Suprapubic skin (tissue), 4 donors: ENCODE results near the gene SLCO2A1.

ENCODE experiments used
- POLR2A ChIP-seq, 2 donors: fragments of 450-650 bp; IDR thresholded peaks; one replicate each; pipeline ENCODE4 v1.6.1; 2017; ENCODE audit warnings: antibody characterized with exemption in 2 of 2, mild to moderate bottlenecking in 2 of 2, moderate library complexity in 2 of 2
- POLR2AphosphoS5 ChIP-seq, 3 donors: sonication (generic); formaldehyde crosslinking; IDR thresholded peaks; one replicate each; pipeline ENCODE4 v1.6.1; 2017; ENCODE audit warnings: antibody characterized with exemption in 3 of 3
- TF ChIP-seq, protein P1 (sequence below), 2 donors: fragments of 200-600 bp in 1 of 2; fragments of 450-650 bp in 1 of 2; sonication (generic) in 1 of 2; IDR thresholded peaks; one replicate each; pipeline ENCODE4 v1.5.1; 2016 to 2019; ENCODE audit warnings: antibody characterized with exemption in 2 of 2, mild to moderate bottlenecking in 1 of 2, moderate library complexity in 1 of 2

DNA sequence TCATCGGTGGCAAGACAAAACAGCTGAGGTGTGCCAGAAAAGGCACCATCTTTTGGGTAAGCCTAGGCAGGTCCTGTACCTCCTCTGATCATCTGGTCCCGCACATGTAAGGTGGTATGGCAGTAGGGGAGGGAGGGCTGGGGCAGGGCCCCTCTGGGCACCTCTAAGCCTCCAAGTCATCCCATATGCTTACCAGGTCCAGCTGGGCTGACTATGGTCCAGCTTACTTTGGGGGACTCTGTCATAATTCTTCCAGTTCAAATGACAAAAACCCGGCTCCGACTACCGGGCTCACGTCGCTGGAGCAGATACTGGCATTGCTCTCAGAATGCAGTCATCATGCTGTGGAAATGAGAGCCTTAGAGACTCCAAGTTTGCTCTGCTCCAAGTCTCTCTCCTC lies 132.2 kb downstream of the SLCO2A1 start:
- TF ChIP-seq, protein P1, sequence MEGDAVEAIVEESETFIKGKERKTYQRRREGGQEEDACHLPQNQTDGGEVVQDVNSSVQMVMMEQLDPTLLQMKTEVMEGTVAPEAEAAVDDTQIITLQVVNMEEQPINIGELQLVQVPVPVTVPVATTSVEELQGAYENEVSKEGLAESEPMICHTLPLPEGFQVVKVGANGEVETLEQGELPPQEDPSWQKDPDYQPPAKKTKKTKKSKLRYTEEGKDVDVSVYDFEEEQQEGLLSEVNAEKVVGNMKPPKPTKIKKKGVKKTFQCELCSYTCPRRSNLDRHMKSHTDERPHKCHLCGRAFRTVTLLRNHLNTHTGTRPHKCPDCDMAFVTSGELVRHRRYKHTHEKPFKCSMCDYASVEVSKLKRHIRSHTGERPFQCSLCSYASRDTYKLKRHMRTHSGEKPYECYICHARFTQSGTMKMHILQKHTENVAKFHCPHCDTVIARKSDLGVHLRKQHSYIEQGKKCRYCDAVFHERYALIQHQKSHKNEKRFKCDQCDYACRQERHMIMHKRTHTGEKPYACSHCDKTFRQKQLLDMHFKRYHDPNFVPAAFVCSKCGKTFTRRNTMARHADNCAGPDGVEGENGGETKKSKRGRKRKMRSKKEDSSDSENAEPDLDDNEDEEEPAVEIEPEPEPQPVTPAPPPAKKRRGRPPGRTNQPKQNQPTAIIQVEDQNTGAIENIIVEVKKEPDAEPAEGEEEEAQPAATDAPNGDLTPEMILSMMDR (IDR thresholded peaks at IDR 0.05), result no peak
- TF ChIP-seq POLR2A (IDR thresholded peaks at IDR 0.05) (no peak), POLR2AphosphoS5 (IDR thresholded peaks at IDR 0.05) (no peak)
